GM23338 (cell line): ENCODE measurements around the gene RELB. TPM values are rescaled to one million over a fixed set of nuclear protein-coding genes. Genes with fewer than 3 reads are reported as not detected.

ENCODE experiments used
- ATAC-seq: fragments of 200-7000 bp; cut with Tn5 transposase; 3 replicates; pipeline ENCODE4 v1.9.1; 2020
- DNase-seq: peaks from one replicate; pipeline ENCODE4 v3.0.0-alpha.2; 2015; ENCODE audit warnings: low spot score
- H2AFZ ChIP-seq: fragments of 200-600 bp; sonication (generic); 2 replicates; pipeline ENCODE4 v1.8.0; 2016; ENCODE audit warnings: antibody characterized with exemption, mild to moderate bottlenecking, moderate library complexity
- H3F3A ChIP-seq: fragments of 200-600 bp; sonication (generic); replicated peaks from 2 replicates; pipeline ENCODE4 v1.8.0; 2017; ENCODE audit warnings: antibody characterized with exemption, mixed run types, low read depth
- H3K27ac ChIP-seq: fragments of 200-600 bp; sonication (generic); 2 replicates; pipeline ENCODE4 v1.6.1; 2016; ENCODE audit warnings: low read depth
- H3K27me3 ChIP-seq: fragments of 200-600 bp; sonication (generic); 2 replicates; pipeline ENCODE4 v1.8.0; 2016; ENCODE audit warnings: mild to moderate bottlenecking, mixed run types, moderate library complexity; ENCODE audit not compliant: insufficient read depth
- H3K36me3 ChIP-seq: fragments of 200-600 bp; sonication (generic); 2 replicates; pipeline ENCODE4 v1.8.0; 2016; ENCODE audit warnings: mild to moderate bottlenecking; ENCODE audit not compliant: insufficient read depth
- H3K4me1 ChIP-seq: fragments of 200-600 bp; sonication (generic); 2 replicates; pipeline ENCODE4 v1.8.0; 2016; ENCODE audit warnings: mild to moderate bottlenecking, moderate library complexity; ENCODE audit not compliant: insufficient read depth
- H3K4me2 ChIP-seq: fragments of 200-600 bp; sonication (generic); 2 replicates; pipeline ENCODE4 v1.7.1; 2017; ENCODE audit warnings: mixed run types
- H3K4me3 ChIP-seq: fragments of 200-600 bp; sonication (generic); 2 replicates; pipeline ENCODE4 v1.6.1; 2016; ENCODE audit warnings: mixed run types
- H3K79me2 ChIP-seq: fragments of 200-600 bp; sonication (generic); replicated peaks from 2 replicates; pipeline ENCODE4 v1.8.0; 2017; ENCODE audit warnings: mild to moderate bottlenecking; ENCODE audit not compliant: insufficient read depth
- H3K9me2 ChIP-seq: fragments of 200-600 bp; sonication (generic); 2 replicates; pipeline ENCODE4 v1.8.0; 2017; ENCODE audit not compliant: insufficient read depth
- H4K20me1 ChIP-seq: fragments of 200-600 bp; sonication (generic); replicated peaks from 2 replicates; pipeline ENCODE4 v1.8.0; 2017; ENCODE audit warnings: mild to moderate bottlenecking; ENCODE audit not compliant: insufficient read depth
- H3K27ac Mint-ChIP-seq: 2 replicates; pipeline ENCODE4 v1.8.0; 2020; ENCODE audit warnings: inconsistent platforms, mild to moderate bottlenecking, moderate library complexity, mixed read lengths
- H3K27me3 Mint-ChIP-seq: 3 replicates; pipeline ENCODE4 v1.8.0; 2022; ENCODE audit warnings: low read depth, mild to moderate bottlenecking, moderate library complexity, mixed read lengths, inconsistent platforms; ENCODE audit not compliant: insufficient read depth, poor library complexity
- H3K36me3 Mint-ChIP-seq: 3 replicates; pipeline ENCODE4 v1.8.0; 2021; ENCODE audit warnings: low read depth, mild to moderate bottlenecking, inconsistent platforms, moderate library complexity, mixed read lengths
- H3K4me1 Mint-ChIP-seq: 3 replicates; pipeline ENCODE4 v1.8.0; 2020; ENCODE audit warnings: mild to moderate bottlenecking, inconsistent platforms, mixed read lengths
- H3K4me3 Mint-ChIP-seq: 3 replicates; pipeline ENCODE4 v1.8.0; 2021; ENCODE audit warnings: moderate library complexity, mild to moderate bottlenecking, inconsistent platforms, mixed read lengths
- H3K9me3 Mint-ChIP-seq: 3 replicates; pipeline ENCODE4 v1.8.0; 2020; ENCODE audit warnings: moderate library complexity, mild to moderate bottlenecking, inconsistent platforms, mixed read lengths
- CREB1 ChIP-seq: fragments of 250-450 bp; sonication (Bioruptor Pico); IDR thresholded peaks from 2 replicates; pipeline ENCODE4 v1.5.0; 2020; ENCODE audit warnings: low read depth, mild to moderate bottlenecking, moderate library complexity
- EZH2 ChIP-seq: fragments of 200-600 bp; sonication (generic); IDR thresholded peaks from one replicate; pipeline ENCODE4 v1.8.0; 2017; ENCODE audit warnings: antibody characterized with exemption, mild to moderate bottlenecking, low read depth; ENCODE audit not compliant: unreplicated experiment
- EZH2phosphoT487 ChIP-seq: fragments of 200-600 bp; sonication (generic); IDR thresholded peaks from one replicate; pipeline ENCODE4 v1.8.1; 2018; ENCODE audit warnings: antibody characterized with exemption; ENCODE audit not compliant: unreplicated experiment
- JUNB ChIP-seq: IDR thresholded peaks from one replicate; pipeline ENCODE4 v1.6.1; 2016; ENCODE audit warnings: antibody characterized with exemption; ENCODE audit not compliant: unreplicated experiment
- NANOG ChIP-seq: IDR thresholded peaks from 2 replicates; pipeline ENCODE4 v1.6.1; 2016; ENCODE audit warnings: antibody characterized with exemption, borderline replicate concordance
- POLR2AphosphoS5 ChIP-seq: IDR thresholded peaks from 2 replicates; pipeline ENCODE4 v1.6.1; 2016; ENCODE audit warnings: antibody characterized with exemption, low read depth
- STAT1 ChIP-seq: IDR thresholded peaks from one replicate; pipeline ENCODE4 v1.6.1; 2016; ENCODE audit warnings: antibody characterized with exemption; ENCODE audit not compliant: unreplicated experiment
- ZNF114 ChIP-seq: fragments of 250-450 bp; sonication (Bioruptor Pico); IDR thresholded peaks from 2 replicates; pipeline ENCODE4 v1.5.0; 2020; ENCODE audit warnings: mild to moderate bottlenecking, moderate library complexity
- ZNF331 ChIP-seq: fragments of 250-450 bp; sonication (Bioruptor Pico); IDR thresholded peaks from 2 replicates; pipeline ENCODE4 v1.5.0; 2020; ENCODE audit warnings: low read depth, mild to moderate bottlenecking, moderate library complexity
- polyA plus RNA-seq: library from polyadenylated mRNA; unstranded; fragments of >200 nt; fragmentation: Nextera tagmentation; extraction: Ambion mirVana; gene quantifications from 2 replicates; pipeline ENCODE4 v1.2.1, GENCODE V29; 2016
- total RNA-seq: library from RNA; depleted of rRNA; stranded (reverse); fragments of >200 nt; shearing (Covaris generic); gene quantifications from 2 replicates; pipeline ENCODE4 v1.2.3, GENCODE V29; 2014
- TF ChIP-seq, protein P1 (sequence below), 2 experiments: fragments of 200-600 bp in 1 of 2; sonication (generic) in 1 of 2; conservative IDR thresholded peaks; 2 replicates each; pipeline versions ENCODE4 v1.5.1 to v1.6.1; 2016 to 2017; ENCODE audit warnings: antibody characterized with exemption in 2 of 2, low read depth in 2 of 2, mild to moderate bottlenecking in 2 of 2, moderate library complexity in 1 of 2
- TF ChIP-seq, protein P2 (sequence below): fragments of 250-450 bp; sonication (Bioruptor Pico); IDR thresholded peaks from 2 replicates; pipeline ENCODE4 v1.5.0; 2020; ENCODE audit warnings: mild to moderate bottlenecking, moderate library complexity
- TF ChIP-seq, protein P3 (sequence below): IDR thresholded peaks from one replicate; pipeline ENCODE4 v1.6.1; 2018; ENCODE audit warnings: antibody characterized with exemption; ENCODE audit not compliant: unreplicated experiment
- TF ChIP-seq, protein P4 (sequence below): IDR thresholded peaks from 2 replicates; pipeline ENCODE4 v1.6.1; 2016; ENCODE audit warnings: antibody characterized with exemption

The RELB gene
- total and polyA plus RNA-seq, 2 experiments from 2014 or later, result 7.9 to 13.1 TPM

DNA sequence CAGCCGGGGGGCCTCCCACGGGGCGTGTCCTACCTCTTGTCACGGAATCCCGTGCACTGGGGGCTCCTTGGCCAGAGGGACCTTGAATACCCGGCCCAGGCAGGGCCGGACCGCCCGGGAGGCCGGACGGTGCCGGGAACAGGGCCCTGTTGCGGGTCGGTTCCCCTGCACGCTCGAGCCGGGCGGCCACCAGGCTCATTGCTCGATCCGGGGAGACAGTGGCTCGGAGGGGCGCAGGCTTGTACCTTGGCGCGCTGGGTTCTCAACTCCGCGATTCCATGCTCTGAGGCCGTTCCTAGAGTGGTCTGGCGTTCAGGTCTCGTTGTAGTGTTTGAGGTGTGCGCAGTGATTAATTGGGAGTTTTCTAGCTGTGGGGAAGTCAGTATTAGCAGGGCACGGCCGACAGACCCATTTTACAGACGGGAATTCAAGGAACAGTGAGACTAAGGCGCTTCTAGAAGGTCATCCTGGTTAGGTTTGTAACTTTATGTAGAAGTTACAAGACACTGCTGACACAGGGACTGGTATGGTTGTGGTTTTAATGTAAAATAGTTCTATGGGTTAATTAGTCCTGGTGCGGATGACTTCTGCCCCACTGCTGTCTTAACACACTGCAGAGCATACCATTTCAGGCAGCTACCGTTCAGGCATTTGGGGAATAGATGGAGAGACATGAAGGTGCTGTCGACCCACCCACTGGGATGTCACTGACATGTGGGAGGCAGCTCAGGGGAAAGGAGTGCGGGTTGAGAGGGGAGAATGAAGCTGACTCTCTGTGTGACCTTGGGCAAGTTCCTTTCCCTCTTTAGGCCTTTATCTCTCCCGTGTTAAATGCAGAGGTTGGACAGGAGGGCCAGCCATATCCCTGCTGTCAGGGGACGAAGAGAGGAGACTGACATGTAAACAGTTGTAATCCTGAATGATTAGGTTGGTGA lies 45.5 kb upstream of the RELB start:
- H3K36me3 ChIP-seq, result no peaks in the 10 kb centered on the region
- Mint-ChIP-seq H3K27ac (peak overlapping the region; percentile 60), H3K27me3 (peaks cover 17% of the 10 kb centered on the region), H3K36me3 (no peaks in the 10 kb centered on the region; the same call in 2 of the 3 replicates), H3K4me3 (peak overlapping the region; percentile 97), H3K4me1 (peaks cover 24% of the 10 kb centered on the region), H3K9me3 (no peaks in the 10 kb centered on the region; the same call in 2 of the 3 replicates)
- H4K20me1 ChIP-seq, result peaks cover 15% of the 10 kb centered on the region
- H3K4me1 ChIP-seq, result peaks cover 5% of the 10 kb centered on the region
- H3K4me2 ChIP-seq, result peak overlapping the region; percentile 93
- H3K9me2 ChIP-seq, result no peaks in the 10 kb centered on the region
- H3K27ac ChIP-seq, result peak overlapping the region; percentile 55; the same call in 1 of the 2 replicates
- peak overlapping the region; percentile 83; the same call in 1 of the 2 replicates for H2AFZ ChIP-seq
- peaks cover 20% of the 10 kb centered on the region; the same call in 1 of the 2 replicates for H3F3A ChIP-seq
- DNase-seq (no peak), ATAC-seq (peak; percentile 35)
- TF ChIP-seq, protein P1, sequence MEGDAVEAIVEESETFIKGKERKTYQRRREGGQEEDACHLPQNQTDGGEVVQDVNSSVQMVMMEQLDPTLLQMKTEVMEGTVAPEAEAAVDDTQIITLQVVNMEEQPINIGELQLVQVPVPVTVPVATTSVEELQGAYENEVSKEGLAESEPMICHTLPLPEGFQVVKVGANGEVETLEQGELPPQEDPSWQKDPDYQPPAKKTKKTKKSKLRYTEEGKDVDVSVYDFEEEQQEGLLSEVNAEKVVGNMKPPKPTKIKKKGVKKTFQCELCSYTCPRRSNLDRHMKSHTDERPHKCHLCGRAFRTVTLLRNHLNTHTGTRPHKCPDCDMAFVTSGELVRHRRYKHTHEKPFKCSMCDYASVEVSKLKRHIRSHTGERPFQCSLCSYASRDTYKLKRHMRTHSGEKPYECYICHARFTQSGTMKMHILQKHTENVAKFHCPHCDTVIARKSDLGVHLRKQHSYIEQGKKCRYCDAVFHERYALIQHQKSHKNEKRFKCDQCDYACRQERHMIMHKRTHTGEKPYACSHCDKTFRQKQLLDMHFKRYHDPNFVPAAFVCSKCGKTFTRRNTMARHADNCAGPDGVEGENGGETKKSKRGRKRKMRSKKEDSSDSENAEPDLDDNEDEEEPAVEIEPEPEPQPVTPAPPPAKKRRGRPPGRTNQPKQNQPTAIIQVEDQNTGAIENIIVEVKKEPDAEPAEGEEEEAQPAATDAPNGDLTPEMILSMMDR (conservative IDR thresholded peaks at IDR 0.05; ENCODE audit: low read depth in 2 of 2), result no peak
- TF ChIP-seq, protein P2, sequence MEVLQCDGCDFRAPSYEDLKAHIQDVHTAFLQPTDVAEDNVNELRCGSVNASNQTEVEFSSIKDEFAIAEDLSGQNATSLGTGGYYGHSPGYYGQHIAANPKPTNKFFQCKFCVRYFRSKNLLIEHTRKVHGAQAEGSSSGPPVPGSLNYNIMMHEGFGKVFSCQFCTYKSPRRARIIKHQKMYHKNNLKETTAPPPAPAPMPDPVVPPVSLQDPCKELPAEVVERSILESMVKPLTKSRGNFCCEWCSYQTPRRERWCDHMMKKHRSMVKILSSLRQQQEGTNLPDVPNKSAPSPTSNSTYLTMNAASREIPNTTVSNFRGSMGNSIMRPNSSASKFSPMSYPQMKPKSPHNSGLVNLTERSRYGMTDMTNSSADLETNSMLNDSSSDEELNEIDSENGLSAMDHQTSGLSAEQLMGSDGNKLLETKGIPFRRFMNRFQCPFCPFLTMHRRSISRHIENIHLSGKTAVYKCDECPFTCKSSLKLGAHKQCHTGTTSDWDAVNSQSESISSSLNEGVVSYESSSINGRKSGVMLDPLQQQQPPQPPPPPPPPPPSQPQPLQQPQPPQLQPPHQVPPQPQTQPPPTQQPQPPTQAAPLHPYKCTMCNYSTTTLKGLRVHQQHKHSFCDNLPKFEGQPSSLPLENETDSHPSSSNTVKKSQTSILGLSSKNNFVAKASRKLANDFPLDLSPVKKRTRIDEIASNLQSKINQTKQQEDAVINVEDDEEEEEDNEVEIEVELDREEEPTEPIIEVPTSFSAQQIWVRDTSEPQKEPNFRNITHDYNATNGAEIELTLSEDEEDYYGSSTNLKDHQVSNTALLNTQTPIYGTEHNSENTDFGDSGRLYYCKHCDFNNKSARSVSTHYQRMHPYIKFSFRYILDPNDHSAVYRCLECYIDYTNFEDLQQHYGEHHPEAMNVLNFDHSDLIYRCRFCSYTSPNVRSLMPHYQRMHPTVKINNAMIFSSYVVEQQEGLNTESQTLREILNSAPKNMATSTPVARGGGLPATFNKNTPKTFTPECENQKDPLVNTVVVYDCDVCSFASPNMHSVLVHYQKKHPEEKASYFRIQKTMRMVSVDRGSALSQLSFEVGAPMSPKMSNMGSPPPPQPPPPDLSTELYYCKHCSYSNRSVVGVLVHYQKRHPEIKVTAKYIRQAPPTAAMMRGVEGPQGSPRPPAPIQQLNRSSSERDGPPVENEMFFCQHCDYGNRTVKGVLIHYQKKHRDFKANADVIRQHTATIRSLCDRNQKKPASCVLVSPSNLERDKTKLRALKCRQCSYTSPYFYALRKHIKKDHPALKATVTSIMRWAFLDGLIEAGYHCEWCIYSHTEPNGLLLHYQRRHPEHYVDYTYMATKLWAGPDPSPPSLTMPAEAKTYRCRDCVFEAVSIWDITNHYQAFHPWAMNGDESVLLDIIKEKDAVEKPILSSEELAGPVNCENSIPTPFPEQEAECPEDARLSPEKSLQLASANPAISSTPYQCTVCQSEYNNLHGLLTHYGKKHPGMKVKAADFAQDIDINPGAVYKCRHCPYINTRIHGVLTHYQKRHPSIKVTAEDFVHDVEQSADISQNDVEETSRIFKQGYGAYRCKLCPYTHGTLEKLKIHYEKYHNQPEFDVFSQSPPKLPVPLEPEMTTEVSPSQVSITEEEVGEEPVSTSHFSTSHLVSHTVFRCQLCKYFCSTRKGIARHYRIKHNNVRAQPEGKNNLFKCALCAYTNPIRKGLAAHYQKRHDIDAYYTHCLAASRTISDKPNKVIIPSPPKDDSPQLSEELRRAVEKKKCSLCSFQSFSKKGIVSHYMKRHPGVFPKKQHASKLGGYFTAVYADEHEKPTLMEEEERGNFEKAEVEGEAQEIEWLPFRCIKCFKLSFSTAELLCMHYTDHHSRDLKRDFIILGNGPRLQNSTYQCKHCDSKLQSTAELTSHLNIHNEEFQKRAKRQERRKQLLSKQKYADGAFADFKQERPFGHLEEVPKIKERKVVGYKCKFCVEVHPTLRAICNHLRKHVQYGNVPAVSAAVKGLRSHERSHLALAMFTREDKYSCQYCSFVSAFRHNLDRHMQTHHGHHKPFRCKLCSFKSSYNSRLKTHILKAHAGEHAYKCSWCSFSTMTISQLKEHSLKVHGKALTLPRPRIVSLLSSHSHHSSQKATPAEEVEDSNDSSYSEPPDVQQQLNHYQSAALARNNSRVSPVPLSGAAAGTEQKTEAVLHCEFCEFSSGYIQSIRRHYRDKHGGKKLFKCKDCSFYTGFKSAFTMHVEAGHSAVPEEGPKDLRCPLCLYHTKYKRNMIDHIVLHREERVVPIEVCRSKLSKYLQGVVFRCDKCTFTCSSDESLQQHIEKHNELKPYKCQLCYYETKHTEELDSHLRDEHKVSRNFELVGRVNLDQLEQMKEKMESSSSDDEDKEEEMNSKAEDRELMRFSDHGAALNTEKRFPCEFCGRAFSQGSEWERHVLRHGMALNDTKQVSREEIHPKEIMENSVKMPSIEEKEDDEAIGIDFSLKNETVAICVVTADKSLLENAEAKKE (CRISPR knock-in tag), result no peak
- TF ChIP-seq, protein P3, sequence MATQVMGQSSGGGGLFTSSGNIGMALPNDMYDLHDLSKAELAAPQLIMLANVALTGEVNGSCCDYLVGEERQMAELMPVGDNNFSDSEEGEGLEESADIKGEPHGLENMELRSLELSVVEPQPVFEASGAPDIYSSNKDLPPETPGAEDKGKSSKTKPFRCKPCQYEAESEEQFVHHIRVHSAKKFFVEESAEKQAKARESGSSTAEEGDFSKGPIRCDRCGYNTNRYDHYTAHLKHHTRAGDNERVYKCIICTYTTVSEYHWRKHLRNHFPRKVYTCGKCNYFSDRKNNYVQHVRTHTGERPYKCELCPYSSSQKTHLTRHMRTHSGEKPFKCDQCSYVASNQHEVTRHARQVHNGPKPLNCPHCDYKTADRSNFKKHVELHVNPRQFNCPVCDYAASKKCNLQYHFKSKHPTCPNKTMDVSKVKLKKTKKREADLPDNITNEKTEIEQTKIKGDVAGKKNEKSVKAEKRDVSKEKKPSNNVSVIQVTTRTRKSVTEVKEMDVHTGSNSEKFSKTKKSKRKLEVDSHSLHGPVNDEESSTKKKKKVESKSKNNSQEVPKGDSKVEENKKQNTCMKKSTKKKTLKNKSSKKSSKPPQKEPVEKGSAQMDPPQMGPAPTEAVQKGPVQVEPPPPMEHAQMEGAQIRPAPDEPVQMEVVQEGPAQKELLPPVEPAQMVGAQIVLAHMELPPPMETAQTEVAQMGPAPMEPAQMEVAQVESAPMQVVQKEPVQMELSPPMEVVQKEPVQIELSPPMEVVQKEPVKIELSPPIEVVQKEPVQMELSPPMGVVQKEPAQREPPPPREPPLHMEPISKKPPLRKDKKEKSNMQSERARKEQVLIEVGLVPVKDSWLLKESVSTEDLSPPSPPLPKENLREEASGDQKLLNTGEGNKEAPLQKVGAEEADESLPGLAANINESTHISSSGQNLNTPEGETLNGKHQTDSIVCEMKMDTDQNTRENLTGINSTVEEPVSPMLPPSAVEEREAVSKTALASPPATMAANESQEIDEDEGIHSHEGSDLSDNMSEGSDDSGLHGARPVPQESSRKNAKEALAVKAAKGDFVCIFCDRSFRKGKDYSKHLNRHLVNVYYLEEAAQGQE, result no peak
- no peak for TF ChIP-seq JUNB
- no peak for TF ChIP-seq POLR2AphosphoS5
- TF ChIP-seq EZH2phosphoT487, result no peak
- no peak for TF ChIP-seq ZNF331 (CRISPR knock-in tag)
- no peak for TF ChIP-seq STAT1
- TF ChIP-seq, protein P4, sequence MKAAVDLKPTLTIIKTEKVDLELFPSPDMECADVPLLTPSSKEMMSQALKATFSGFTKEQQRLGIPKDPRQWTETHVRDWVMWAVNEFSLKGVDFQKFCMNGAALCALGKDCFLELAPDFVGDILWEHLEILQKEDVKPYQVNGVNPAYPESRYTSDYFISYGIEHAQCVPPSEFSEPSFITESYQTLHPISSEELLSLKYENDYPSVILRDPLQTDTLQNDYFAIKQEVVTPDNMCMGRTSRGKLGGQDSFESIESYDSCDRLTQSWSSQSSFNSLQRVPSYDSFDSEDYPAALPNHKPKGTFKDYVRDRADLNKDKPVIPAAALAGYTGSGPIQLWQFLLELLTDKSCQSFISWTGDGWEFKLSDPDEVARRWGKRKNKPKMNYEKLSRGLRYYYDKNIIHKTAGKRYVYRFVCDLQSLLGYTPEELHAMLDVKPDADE, result no peak
- TF ChIP-seq ZNF114 (CRISPR knock-in tag), result no peak
- TF ChIP-seq EZH2, result no peak
- TF ChIP-seq CREB1 (CRISPR knock-in tag), result no peak
- TF ChIP-seq NANOG, result no peak
- H3K27me3 ChIP-seq, result no peaks in the 10 kb centered on the region
- H3K4me3 ChIP-seq, result peak overlapping the region; percentile 59
- peaks cover 53% of the 10 kb centered on the region for H3K79me2 ChIP-seq
